ENCODE measurements around the gene PARD6G. TPM values are rescaled to one million over a fixed set of nuclear protein-coding genes. Genes with fewer than 3 reads are reported as not detected.
"Not testable (repeated sequence)": the region's sequence is repeated elsewhere in the genome, so short reads cannot be mapped to it uniquely, and the experiment has no call there.

Gene PARD6G
- total RNA-seq, 1 experiment from 2014 or later = 3.5 TPM

DNA sequence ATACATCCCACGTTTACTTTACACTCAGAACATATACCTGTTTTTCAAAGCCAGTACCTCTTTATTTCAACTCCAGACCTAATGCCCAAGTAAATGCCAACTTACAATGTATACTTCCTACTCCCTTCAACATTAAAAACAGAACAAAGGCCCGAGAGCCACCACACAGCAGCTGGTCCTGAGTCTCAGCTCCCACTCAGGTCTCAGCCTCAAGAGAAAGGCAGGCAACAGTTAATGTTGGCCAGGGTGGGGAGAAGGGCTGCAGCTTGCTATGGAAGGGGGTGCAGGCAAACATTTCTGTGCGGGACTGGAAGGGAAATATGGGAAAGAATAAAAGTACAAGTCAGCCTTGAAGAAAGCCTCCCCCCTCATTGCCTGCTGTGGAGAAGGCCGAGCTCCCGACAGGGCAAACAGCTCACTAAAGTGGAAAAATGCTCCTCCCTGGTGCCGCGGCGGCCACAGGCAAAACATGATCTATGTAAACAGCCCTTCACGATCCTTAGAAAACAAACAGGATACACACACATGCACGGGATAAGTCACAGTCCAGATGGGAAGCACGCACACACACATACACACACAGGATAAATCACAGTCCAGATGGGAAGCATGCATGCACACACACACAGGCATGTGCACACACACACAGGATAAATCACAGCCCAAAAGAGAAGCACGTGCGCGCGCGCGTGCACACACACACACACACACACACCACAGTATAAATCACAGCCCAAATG is 70.8 kb downstream of the PARD6G start:
- no peak for DNase-seq (ENCODE audit: extremely low read depth, low read depth)

DNA sequence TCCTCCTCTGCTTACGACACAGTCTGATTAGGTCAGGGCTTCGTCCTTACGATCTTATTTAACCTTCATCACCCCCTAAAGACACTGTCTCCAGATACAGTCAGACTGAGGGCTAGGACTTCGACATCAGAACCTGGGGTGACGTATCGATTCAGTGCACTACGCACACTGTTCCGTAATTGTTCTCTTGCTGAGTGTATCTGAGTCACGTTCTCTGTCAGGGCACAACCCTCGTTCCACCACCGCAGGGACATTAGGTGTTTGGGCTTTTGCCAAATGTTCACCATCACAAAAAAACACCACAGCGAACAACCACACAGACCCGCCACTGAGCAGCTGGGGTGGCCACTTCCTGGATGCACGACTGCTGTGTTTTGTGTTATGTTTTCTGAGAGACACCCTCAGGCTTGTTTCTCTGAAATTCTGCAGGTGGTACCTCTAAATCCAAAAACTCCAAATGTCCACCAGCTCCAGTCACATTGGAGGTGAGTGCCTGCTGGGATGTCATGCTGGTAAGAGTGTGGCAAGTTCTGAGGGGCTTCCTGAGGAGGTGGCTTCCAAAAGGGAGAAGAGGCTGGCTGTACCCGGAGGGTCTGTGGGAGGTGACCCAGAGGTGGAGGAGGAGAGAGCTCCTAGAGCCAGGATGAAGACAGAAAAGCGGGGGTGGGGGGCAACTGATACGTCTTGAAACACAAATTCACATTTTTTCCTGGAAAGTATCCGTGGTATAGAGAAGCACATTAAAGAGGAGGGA is 71.7 kb downstream of the PARD6G start:
- DNase-seq (ENCODE audit: extremely low read depth, low read depth) = no peak

- no peak for DNase-seq (ENCODE audit: extremely low read depth, low read depth)
These were observed 74.3 kb downstream of the PARD6G start for GRCh38 chr18:80173060-80173459.

- no peak for DNase-seq (ENCODE audit: extremely low read depth, low read depth)
These were observed 75.3 kb downstream of the PARD6G start for GRCh38 chr18:80172056-80172455.

DNA sequence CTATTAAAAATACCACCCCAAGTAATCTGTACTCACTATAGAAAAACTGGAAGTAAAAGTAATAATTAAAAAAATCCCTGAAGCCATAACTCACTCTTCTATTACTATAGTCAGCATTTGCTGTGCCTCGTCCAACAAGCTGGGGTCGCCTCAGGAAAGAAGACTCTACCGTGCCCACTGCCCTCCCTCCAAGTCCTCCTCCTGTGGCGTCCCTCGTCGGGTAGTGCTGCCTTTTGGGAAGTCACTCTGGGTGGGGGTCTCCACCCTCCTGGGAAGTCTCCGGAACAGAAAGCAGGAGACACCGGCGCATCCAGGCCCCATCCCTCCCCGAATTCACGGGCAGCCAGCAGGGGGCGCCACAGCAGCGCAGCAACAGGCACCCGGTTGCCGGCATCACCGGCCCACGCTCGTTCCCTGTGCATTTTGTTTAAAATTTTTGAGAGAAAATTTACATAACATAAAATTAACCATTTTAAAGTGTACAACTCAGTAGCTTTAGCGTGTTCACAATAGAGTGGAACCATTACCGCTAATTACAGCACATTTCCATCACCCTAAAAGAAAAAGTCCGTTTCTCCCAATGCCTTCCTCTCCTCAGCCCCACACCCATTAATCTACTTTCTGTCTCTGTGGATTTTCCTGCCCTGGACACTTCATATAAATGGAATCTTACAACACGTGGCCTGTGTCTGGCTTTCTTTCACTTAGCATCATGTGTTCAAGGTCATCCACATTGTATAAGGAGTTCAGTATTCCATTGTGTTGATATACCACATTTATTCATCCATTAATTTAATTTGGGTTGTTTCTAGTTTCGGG is 76.1 kb downstream of the PARD6G start:
- DNase-seq (ENCODE audit: extremely low read depth, low read depth) = peak; percentile 8

DNA sequence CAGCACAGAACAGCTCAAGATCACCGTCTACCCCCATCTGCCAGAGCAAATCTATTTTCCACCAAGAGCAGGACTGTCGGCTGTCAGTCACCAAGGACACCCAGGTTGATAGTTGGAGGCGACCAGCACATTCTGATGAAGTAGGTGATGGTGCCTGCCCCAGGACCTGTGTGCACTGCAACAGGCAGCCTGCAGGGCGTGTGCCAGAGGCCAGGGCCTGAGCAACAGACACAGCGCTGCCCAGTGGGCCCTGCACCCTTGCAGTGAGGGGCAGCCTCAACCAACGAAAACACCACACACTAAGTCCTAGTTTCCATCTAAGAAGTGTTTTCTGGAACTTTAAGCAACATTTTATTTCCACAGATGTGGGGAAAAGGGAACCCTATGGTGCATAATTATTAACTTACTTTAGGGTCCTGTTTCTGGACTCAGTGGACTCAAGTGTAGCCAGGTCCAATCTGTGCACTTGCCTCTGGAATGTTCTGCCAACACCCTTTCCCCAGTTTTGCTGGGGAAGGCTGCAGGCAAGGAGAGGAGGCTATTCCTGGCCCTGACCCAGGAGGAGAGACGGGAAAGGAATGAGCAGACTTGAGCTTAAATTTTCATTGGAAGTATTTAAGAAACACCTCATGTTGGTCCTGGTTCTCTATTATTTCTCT is 76.8 kb downstream of the PARD6G start:
- no peak for DNase-seq (ENCODE audit: extremely low read depth, low read depth)

DNA sequence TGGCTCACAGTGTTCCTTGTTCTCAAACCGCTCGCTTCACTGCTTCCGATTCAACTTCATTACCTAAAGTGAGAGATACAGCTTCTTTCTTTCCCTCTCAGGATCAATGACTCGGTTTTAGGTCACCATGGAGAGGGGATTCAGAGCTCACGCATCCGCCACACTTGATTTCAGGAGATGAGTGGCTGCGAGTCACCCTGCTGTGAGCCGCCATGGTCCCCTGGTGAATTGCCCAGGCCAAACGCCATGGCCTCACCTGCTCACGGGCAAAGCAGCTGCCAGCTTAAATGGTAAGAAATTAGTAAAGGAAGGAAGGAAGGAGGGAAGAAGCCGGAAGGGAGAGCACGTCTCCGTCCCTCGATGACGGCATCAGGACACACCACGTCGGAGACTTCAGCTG is 77.7 kb downstream of the PARD6G start:
- DNase-seq (ENCODE audit: extremely low read depth, low read depth) = no peak

GRCh38 chr18:80168982-80169381 is 78.3 kb downstream of the PARD6G start:
- no peak for DNase-seq (ENCODE audit: extremely low read depth, low read depth)

DNA sequence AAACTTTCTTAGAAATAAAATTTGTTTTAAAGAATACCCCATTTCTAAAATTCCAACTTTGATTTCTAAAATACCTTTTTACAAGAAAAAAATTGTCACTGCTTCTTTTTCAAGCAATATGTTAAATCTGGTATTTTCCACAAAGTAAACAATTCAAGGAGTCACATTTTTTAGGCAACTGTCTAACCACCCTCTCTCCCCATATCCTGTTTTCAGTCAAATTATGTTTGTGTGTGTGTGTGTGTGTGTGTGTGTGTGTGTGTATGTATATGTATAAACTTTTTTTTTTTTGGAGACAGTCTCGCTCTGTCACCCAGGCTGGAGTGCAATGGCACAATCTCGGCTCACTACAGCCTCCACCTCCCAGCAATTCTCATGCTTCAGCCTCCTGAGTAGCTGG is 79.0 kb downstream of the PARD6G start:
- no peak for DNase-seq (ENCODE audit: extremely low read depth, low read depth)

DNA sequence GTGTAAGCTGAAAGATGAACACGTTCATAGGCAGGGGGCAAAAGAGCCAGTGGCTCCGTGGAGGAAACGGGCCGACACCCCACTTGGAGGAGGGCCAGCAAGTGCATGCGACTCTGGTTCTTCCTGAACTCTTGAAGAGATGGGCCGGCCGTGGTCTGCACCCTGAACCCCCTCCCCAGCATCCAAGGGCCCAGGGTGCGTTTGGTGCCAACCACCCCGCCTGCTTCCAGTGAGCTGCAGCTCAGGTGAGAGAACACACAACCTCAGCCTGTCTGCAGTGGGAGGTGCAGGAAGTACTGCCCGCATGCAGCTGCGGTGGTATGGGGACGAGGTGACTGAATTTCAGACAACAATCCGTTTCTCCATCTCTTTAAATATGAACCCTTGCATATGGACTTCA is 79.4 kb downstream of the PARD6G start:
- DNase-seq (ENCODE audit: extremely low read depth, low read depth) = no peak

- no peak for DNase-seq (ENCODE audit: extremely low read depth, low read depth)
These were observed 80.0 kb downstream of the PARD6G start for GRCh38 chr18:80167331-80167730.

- DNase-seq (ENCODE audit: extremely low read depth, low read depth) = no peak
These were observed 80.6 kb downstream of the PARD6G start for GRCh38 chr18:80166725-80167124.

DNA sequence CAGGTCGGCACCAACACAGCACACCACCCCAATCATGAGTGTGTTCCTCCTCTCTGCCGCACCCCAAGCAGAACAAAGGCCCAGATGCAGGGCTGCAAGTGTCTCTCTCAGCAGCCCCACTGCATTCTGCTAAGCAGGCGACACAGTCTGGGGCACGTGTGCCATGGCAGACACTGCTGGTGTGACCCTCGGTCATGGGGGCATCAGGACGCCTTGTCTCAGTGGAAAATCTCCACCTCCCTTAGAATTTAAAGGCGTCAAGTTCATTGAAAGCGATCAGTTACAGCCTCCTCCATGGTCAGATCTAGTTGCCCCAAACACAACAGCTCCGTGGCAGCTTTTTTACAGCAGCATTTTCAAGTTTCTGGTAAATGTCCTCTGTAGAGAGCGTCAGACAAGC is 81.1 kb downstream of the PARD6G start:
- no peak for DNase-seq (ENCODE audit: extremely low read depth, low read depth)

DNA sequence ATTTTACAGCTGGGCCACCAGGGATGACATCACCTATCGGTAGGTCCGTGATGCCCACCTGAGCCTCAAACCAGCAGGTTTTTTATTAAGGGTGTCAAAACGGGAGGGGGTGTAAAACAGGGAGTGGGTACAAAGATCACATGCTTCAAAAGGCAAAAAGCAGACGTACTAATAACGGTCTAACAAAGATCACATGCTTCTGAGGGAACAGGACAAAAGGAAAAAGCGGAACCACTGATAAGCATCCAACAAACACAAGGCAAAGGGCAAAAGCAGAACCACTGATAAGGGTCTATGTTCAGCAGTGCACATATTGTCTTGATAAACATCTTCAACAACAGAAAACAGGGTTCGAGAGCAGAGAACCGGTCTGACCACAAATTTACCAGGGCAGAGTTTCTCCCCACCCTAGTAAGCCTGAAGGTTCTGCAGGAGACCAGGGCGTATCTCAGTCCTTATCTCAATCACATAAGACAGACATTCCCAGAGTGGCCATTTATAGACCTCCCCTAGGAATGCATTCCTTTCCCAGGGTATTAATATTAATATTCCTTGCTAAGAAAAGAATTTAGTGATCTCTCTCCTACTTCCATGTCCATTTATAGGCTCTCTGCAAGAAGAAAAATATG is 82.5 kb downstream of the PARD6G start:
- DNase-seq (ENCODE audit: extremely low read depth, low read depth) = not testable (repeated sequence)

- no peak for DNase-seq (ENCODE audit: extremely low read depth, low read depth)
These were observed 84.1 kb downstream of the PARD6G start for GRCh38 chr18:80163183-80163582.

GRCh38 chr18:80161781-80162417 is 85.4 kb downstream of the PARD6G start:
- no peak for DNase-seq (ENCODE audit: extremely low read depth, low read depth)

DNA sequence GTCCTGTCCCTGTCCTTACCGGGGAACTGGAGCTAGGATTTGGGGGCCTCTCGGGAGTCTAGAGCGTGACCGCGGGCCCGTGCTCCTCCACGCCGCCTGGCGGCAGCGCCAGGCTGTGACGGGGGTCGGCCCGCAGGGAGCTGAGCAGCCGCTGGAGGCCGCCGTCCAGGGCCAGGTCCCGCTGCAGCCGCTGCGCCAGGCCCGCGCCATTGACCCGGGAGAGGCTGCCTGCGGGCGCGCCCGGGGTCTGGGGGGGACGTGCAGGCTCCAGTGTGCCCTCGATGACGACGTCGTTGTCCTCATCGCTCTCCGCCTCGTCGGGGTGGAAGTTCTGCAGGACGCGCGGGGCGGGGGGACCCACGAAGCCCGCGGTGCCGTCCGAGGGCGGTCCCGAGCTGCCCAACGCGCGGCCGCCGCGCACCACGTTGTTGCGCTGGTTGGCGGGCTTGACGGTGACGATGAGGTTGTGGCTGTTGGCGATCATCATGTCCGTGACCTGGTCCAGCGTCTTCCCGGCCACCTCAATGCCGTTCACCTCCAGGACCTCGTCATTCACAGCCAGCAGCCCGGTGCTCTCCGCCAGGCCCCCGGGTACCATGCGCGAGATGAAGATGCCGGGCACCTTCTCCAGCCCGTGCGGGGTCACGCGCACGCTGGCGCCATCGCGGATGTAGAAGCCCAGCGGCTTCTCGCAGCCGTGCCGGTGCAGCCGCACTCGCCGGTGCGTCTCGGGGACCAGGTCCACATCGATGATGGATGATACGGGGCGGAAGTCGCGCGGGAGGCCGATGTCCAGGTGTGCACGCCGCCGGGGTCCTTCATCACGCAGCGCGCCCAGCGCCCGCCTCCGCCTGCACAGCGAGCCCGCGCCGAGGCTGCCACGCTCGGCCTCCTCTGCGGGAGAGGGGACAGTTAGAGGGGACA is 87.3 kb downstream of the PARD6G start:
- DNase-seq (ENCODE audit: extremely low read depth, low read depth) = no peak

GRCh38 chr18:80158365-80158764 is 88.9 kb downstream of the PARD6G start:
- no peak for DNase-seq (ENCODE audit: extremely low read depth, low read depth)

Measured in NCI-H460 (cell line).